Embryonic facial prominence (tissue), 1 donor: Measurements from ENCODE around the gene TMEM82.
"Not testable (repeated sequence)": the region's sequence is repeated elsewhere in the genome, so short reads cannot be mapped to it uniquely, and the experiment has no call there.

ENCODE experiments used
- DNase-seq: peaks from one replicate; pipeline ENCODE4 v3.0.0-alpha.2; 2016; ENCODE audit errors: extremely low spot score

Gene TMEM82

GRCh38 chr1:15742339-15742801 is at the start of gene TMEM82:
Gene TMEM82 (plus strand): TSS chr1:15742499. CDS start chr1:15742560, 61 bp downstream.
- no peak for DNase-seq

- no peak for DNase-seq
Observed at GRCh38 chr1:15693371-15693770, 48.9 kb upstream of the TMEM82 start.

GRCh38 chr1:15696956-15697521 is 45.3 kb upstream of the TMEM82 start:
- no peak for DNase-seq

- DNase-seq: no peak
Observed at GRCh38 chr1:15698201-15698600, 44.1 kb upstream of the TMEM82 start.

GRCh38 chr1:15699321-15699720 is 43.0 kb upstream of the TMEM82 start:
- DNase-seq: not testable (repeated sequence)

GRCh38 chr1:15700508-15700907 is 41.8 kb upstream of the TMEM82 start:
- DNase-seq: no peak

- no peak for DNase-seq
Observed at GRCh38 chr1:15701784-15702183, 40.5 kb upstream of the TMEM82 start.

- no peak for DNase-seq
Observed at GRCh38 chr1:15702722-15703550, 39.4 kb upstream of the TMEM82 start.

- DNase-seq: no peak
Observed at GRCh38 chr1:15703562-15703961, 38.7 kb upstream of the TMEM82 start.

GRCh38 chr1:15704526-15705183 is 37.6 kb upstream of the TMEM82 start:
- DNase-seq: no peak

GRCh38 chr1:15705184-15705566 is 37.1 kb upstream of the TMEM82 start:
- DNase-seq: no peak

- no peak for DNase-seq
Observed at GRCh38 chr1:15706751-15707150, 35.5 kb upstream of the TMEM82 start.

GRCh38 chr1:15707239-15707925 is 34.9 kb upstream of the TMEM82 start:
- no peak for DNase-seq

GRCh38 chr1:15708486-15709137 is 33.7 kb upstream of the TMEM82 start:
- no peak for DNase-seq

GRCh38 chr1:15709226-15709625 is 33.1 kb upstream of the TMEM82 start:
- no peak for DNase-seq

GRCh38 chr1:15712168-15712567 is 30.1 kb upstream of the TMEM82 start:
- DNase-seq: no peak

- DNase-seq: no peak
Observed at GRCh38 chr1:15714406-15715136, 27.7 kb upstream of the TMEM82 start.

- no peak for DNase-seq
Observed at GRCh38 chr1:15717418-15718125, 24.7 kb upstream of the TMEM82 start.

- DNase-seq: no peak
Observed at GRCh38 chr1:15718199-15718601, 24.1 kb upstream of the TMEM82 start.

- no peak for DNase-seq
Observed at GRCh38 chr1:15719381-15720120, 22.7 kb upstream of the TMEM82 start.
